KMS-11 (cell line): ENCODE results near the gene TMEM184A.

ENCODE experiments used
- H2AFZ ChIP-seq: fragments of 200-600 bp; sonication (generic); 2 replicates; pipeline ENCODE4 v1.6.1; 2016; ENCODE audit warnings: antibody characterized with exemption, mixed run types, low read depth
- H3K27ac ChIP-seq: fragments of 200-600 bp; sonication (generic); 2 replicates; pipeline ENCODE4 v1.6.1; 2016; ENCODE audit warnings: mild to moderate bottlenecking, mixed run types
- H3K27me3 ChIP-seq: fragments of 200-600 bp; sonication (generic); 2 replicates; pipeline ENCODE4 v1.6.1; 2017; ENCODE audit warnings: mild to moderate bottlenecking, low read depth, mixed run types, moderate library complexity; ENCODE audit not compliant: insufficient read depth
- H3K36me3 ChIP-seq: fragments of 200-600 bp; sonication (generic); 2 replicates; pipeline ENCODE4 v1.6.1; 2017; ENCODE audit warnings: mild to moderate bottlenecking, mixed run types; ENCODE audit not compliant: insufficient read depth
- H3K4me1 ChIP-seq: fragments of 200-600 bp; sonication (generic); 2 replicates; pipeline ENCODE4 v1.6.1; 2016; ENCODE audit warnings: mild to moderate bottlenecking, low read depth, mixed run types; ENCODE audit not compliant: poor library complexity, severe bottlenecking
- H3K4me2 ChIP-seq: fragments of 200-600 bp; sonication (generic); 2 replicates; pipeline ENCODE4 v1.7.0; 2016; ENCODE audit warnings: mild to moderate bottlenecking, mixed run types
- H3K4me3 ChIP-seq: fragments of 200-600 bp; sonication (generic); IDR thresholded peaks from 2 replicates; pipeline ENCODE4 v1.6.1; 2017; ENCODE audit warnings: low read depth, low read length, mixed read lengths; ENCODE audit not compliant: insufficient read depth
- H3K79me2 ChIP-seq: fragments of 200-600 bp; sonication (generic); 2 replicates; pipeline ENCODE4 v1.6.1; 2016; ENCODE audit warnings: low read depth, mixed run types; ENCODE audit not compliant: insufficient read depth
- H3K9ac ChIP-seq: fragments of 200-600 bp; sonication (generic); 2 replicates; pipeline ENCODE4 v1.6.1; 2016; ENCODE audit warnings: mild to moderate bottlenecking, mixed run types
- H4K20me1 ChIP-seq: fragments of 200-600 bp; sonication (generic); 2 replicates; pipeline ENCODE4 v1.6.1; 2016; ENCODE audit warnings: mild to moderate bottlenecking, mixed run types; ENCODE audit not compliant: insufficient read depth
- CTCF ChIP-seq: fragments of 200-600 bp; sonication (generic); conservative IDR thresholded peaks from 2 replicates; pipeline ENCODE4 v1.6.1; 2017; ENCODE audit warnings: low read depth, mild to moderate bottlenecking, antibody characterized with exemption, low read length, moderate library complexity, mixed read lengths

Gene TMEM184A

GRCh38 chr7:1495564-1496242 lies 60.3 kb downstream of the TMEM184A start:
- Histone ChIP-seq H2AFZ (no peak overlapping the region), H3K79me2 (0 out of 2 replicates have a peak, but pooled peaks cover 1% of the 10 kb centered on the region), H3K36me3 (no peaks in the 10 kb centered on the region), H3K4me3 (no peak overlapping the region), H4K20me1 (no peaks in the 10 kb centered on the region), H3K27ac (no peak overlapping the region), H3K4me2 (no peak overlapping the region), H3K4me1 (no peaks in the 10 kb centered on the region), H3K9ac (no peak overlapping the region), H3K27me3 (no peaks in the 10 kb centered on the region)
- no peak for TF ChIP-seq CTCF

GRCh38 chr7:1494866-1495563 lies 61.0 kb downstream of the TMEM184A start:
- H4K20me1 ChIP-seq = no peaks in the 10 kb centered on the region
- no peak overlapping the region for H2AFZ ChIP-seq
- no peaks in the 10 kb centered on the region for H3K36me3 ChIP-seq
- H3K4me1 ChIP-seq = no peaks in the 10 kb centered on the region
- H3K4me2 ChIP-seq = no peak overlapping the region
- no peaks in the 10 kb centered on the region for H3K79me2 ChIP-seq
- H3K4me3 ChIP-seq = no peak overlapping the region
- no peak for TF ChIP-seq CTCF
- no peaks in the 10 kb centered on the region for H3K27me3 ChIP-seq
- no peak overlapping the region for H3K9ac ChIP-seq
- H3K27ac ChIP-seq = no peak overlapping the region

- Histone ChIP-seq H3K27me3 (no peaks in the 10 kb centered on the region), H3K4me3 (no peak overlapping the region), H2AFZ (no peak overlapping the region), H3K27ac (no peak overlapping the region), H3K79me2 (no peaks in the 10 kb centered on the region), H3K36me3 (no peaks in the 10 kb centered on the region), H3K4me1 (no peaks in the 10 kb centered on the region), H4K20me1 (no peaks in the 10 kb centered on the region), H3K9ac (no peak overlapping the region), H3K4me2 (no peak overlapping the region)
- no peak for TF ChIP-seq CTCF
These were observed 61.6 kb downstream of the TMEM184A start for GRCh38 chr7:1494447-1494846.

- no peaks in the 10 kb centered on the region for H4K20me1 ChIP-seq
These were observed 62.4 kb downstream of the TMEM184A start for GRCh38 chr7:1493571-1493970.

More at GRCh38 chr7:1493571-1493970, 62.4 kb downstream of the TMEM184A start:
- no peaks in the 10 kb centered on the region for H3K79me2 ChIP-seq
- H3K4me3 ChIP-seq = no peak overlapping the region
- H3K36me3 ChIP-seq = no peaks in the 10 kb centered on the region
- no peak overlapping the region for H3K9ac ChIP-seq
- H3K27me3 ChIP-seq = no peaks in the 10 kb centered on the region
- H3K4me2 ChIP-seq = no peak overlapping the region
- no peak overlapping the region for H2AFZ ChIP-seq
- no peak for TF ChIP-seq CTCF
- H3K27ac ChIP-seq = no peak overlapping the region
- H3K4me1 ChIP-seq = no peaks in the 10 kb centered on the region
